Stomach smooth muscle (tissue), 2 donors: ENCODE data around the gene SLC6A2.

Experiments used
- H3K27ac ChIP-seq: one replicate; pipeline ENCODE4 v1.7.0; 2013; ENCODE audit warnings: mild to moderate bottlenecking, low read length, inconsistent platforms
- H3K27me3 ChIP-seq, 2 donors: one replicate each; pipeline ENCODE4 v1.7.0; 2013; ENCODE audit warnings: low read length in 2 of 2; ENCODE audit not compliant: insufficient read depth in 2 of 2, control insufficient read depth in 1 of 2
- H3K36me3 ChIP-seq, 2 donors: one replicate each; pipeline ENCODE4 v1.7.0; 2013; ENCODE audit warnings: low read length in 2 of 2; ENCODE audit not compliant: control insufficient read depth in 2 of 2, insufficient read depth in 2 of 2
- H3K4me1 ChIP-seq: one replicate; pipeline ENCODE4 v1.7.0; 2013; ENCODE audit warnings: low read length; ENCODE audit not compliant: control insufficient read depth, insufficient read depth
- H3K4me3 ChIP-seq, 2 donors: one replicate each; pipeline ENCODE4 v1.7.0; 2013; ENCODE audit warnings: low read length in 2 of 2
- H3K9ac ChIP-seq, 2 donors: one replicate each; pipeline ENCODE4 v1.7.0; 2013; ENCODE audit warnings: low read length in 2 of 2, mild to moderate bottlenecking in 1 of 2
- H3K9me3 ChIP-seq, 2 donors: one replicate each; pipeline ENCODE4 v1.7.0; 2013; ENCODE audit warnings: low read length in 2 of 2; ENCODE audit not compliant: control insufficient read depth in 2 of 2
- donor health status: healthy.
- donor health status: Pancreatic carcinoma.

The SLC6A2 gene

GRCh38 chr16:55628306-55628968 lies 27.4 kb upstream of the SLC6A2 start:
- Histone ChIP-seq H3K9me3 (no peaks in the 10 kb centered on the region), H3K36me3 (no peaks in the 10 kb centered on the region), H3K9ac (no peak overlapping the region), H3K4me1 (no peaks in the 10 kb centered on the region), H3K27me3 (no peaks in the 10 kb centered on the region), H3K27ac (no peak overlapping the region), H3K4me3 (no peak overlapping the region)

GRCh38 chr16:55630774-55631173 lies 25.0 kb upstream of the SLC6A2 start:
- Histone ChIP-seq H3K9me3 (no peaks in the 10 kb centered on the region), H3K27me3 (no peaks in the 10 kb centered on the region), H3K36me3 (no peaks in the 10 kb centered on the region), H3K9ac (no peak overlapping the region), H3K4me3 (no peak overlapping the region), H3K4me1 (no peaks in the 10 kb centered on the region), H3K27ac (no peak overlapping the region)

- Histone ChIP-seq H3K9me3 (no peaks in the 10 kb centered on the region), H3K27me3 (peaks cover 0 to 5% of the 10 kb centered on the region in 2 donors), H3K4me1 (no peaks in the 10 kb centered on the region), H3K27ac (no peak overlapping the region), H3K4me3 (no peak overlapping the region), H3K9ac (no peak overlapping the region), H3K36me3 (no peaks in the 10 kb centered on the region)
These were observed 23.5 kb upstream of the SLC6A2 start for GRCh38 chr16:55632259-55632658.

- Histone ChIP-seq H3K9me3 (no peaks in the 10 kb centered on the region), H3K4me1 (no peaks in the 10 kb centered on the region), H3K9ac (no peak overlapping the region), H3K36me3 (no peaks in the 10 kb centered on the region), H3K27me3 (peaks cover 0 to 5% of the 10 kb centered on the region in 2 donors), H3K4me3 (no peak overlapping the region), H3K27ac (no peak overlapping the region)
These were observed 21.6 kb upstream of the SLC6A2 start for GRCh38 chr16:55634193-55634592.

- H3K9me3 ChIP-seq, result no peaks in the 10 kb centered on the region
- no peaks in the 10 kb centered on the region for H3K36me3 ChIP-seq
- no peak overlapping the region for H3K4me3 ChIP-seq
- H3K9ac ChIP-seq, result no peak overlapping the region
- H3K27ac ChIP-seq, result no peak overlapping the region
- no peaks in the 10 kb centered on the region for H3K4me1 ChIP-seq
- H3K27me3 ChIP-seq, result peaks cover 0 to 6% of the 10 kb centered on the region in 2 donors
These were observed 17.5 kb upstream of the SLC6A2 start for GRCh38 chr16:55638256-55638655.

- Histone ChIP-seq H3K36me3 (no peaks in the 10 kb centered on the region), H3K9me3 (no peaks in the 10 kb centered on the region), H3K27ac (no peak overlapping the region), H3K4me1 (peaks cover 2% of the 10 kb centered on the region), H3K9ac (no peak overlapping the region), H3K27me3 (peaks cover 4 to 6% of the 10 kb centered on the region in 2 donors), H3K4me3 (no peak overlapping the region)
These were observed 15.0 kb upstream of the SLC6A2 start for GRCh38 chr16:55640701-55641327.

GRCh38 chr16:55641430-55642056 lies 14.2 kb upstream of the SLC6A2 start:
- H3K4me1 ChIP-seq, result peaks cover 2% of the 10 kb centered on the region
- H3K9me3 ChIP-seq, result no peaks in the 10 kb centered on the region
- H3K27ac ChIP-seq, result no peak overlapping the region
- peaks cover 3 to 4% of the 10 kb centered on the region in 2 donors for H3K27me3 ChIP-seq
- H3K9ac ChIP-seq, result no peak overlapping the region
- H3K36me3 ChIP-seq, result no peaks in the 10 kb centered on the region
- no peak overlapping the region for H3K4me3 ChIP-seq

GRCh38 chr16:55642611-55643010 lies 13.2 kb upstream of the SLC6A2 start:
- Histone ChIP-seq H3K4me3 (no peak overlapping the region), H3K27ac (no peak overlapping the region), H3K9me3 (no peaks in the 10 kb centered on the region), H3K9ac (no peak overlapping the region), H3K27me3 (peaks cover 2 to 4% of the 10 kb centered on the region in 2 donors), H3K4me1 (peaks cover 2% of the 10 kb centered on the region), H3K36me3 (no peaks in the 10 kb centered on the region)

- H3K27ac ChIP-seq, result no peak overlapping the region
These were observed 12.4 kb upstream of the SLC6A2 start for GRCh38 chr16:55643161-55643970.

GRCh38 chr16:55645986-55646385 lies 9.8 kb upstream of the SLC6A2 start:
- H3K9me3 ChIP-seq, result no peaks in the 10 kb centered on the region
- no peak overlapping the region for H3K4me3 ChIP-seq
- H3K27ac ChIP-seq, result no peak overlapping the region
- H3K36me3 ChIP-seq, result no peaks in the 10 kb centered on the region
- H3K9ac ChIP-seq, result no peak overlapping the region
- peaks cover 2 to 5% of the 10 kb centered on the region in 2 donors for H3K27me3 ChIP-seq
- H3K4me1 ChIP-seq, result peaks cover 2% of the 10 kb centered on the region

More at GRCh38 chr16:55643161-55643970, 12.4 kb upstream of the SLC6A2 start:
- no peak overlapping the region for H3K9ac ChIP-seq
- H3K27me3 ChIP-seq, result peaks cover 2 to 4% of the 10 kb centered on the region in 2 donors
- H3K36me3 ChIP-seq, result no peaks in the 10 kb centered on the region
- H3K4me1 ChIP-seq, result peaks cover 2% of the 10 kb centered on the region
- H3K4me3 ChIP-seq, result no peak overlapping the region
- no peaks in the 10 kb centered on the region for H3K9me3 ChIP-seq
